Karpas-422 (cell line): Measurements from ENCODE around the gene GABRQ. TPM values are rescaled to one million over a fixed set of nuclear protein-coding genes. Genes with fewer than 3 reads are reported as not detected.

Experiments used
- DNase-seq: peaks from one replicate; pipeline ENCODE4 v3.0.0-alpha.2; 2015
- H2AFZ ChIP-seq: fragments of 200-600 bp; sonication (generic); 2 replicates; pipeline ENCODE4 v1.6.1; 2014; ENCODE audit warnings: antibody characterized with exemption, low read length, mixed read lengths
- H3K27ac ChIP-seq: fragments of 200-600 bp; sonication (generic); 2 replicates; pipeline ENCODE4 v1.5.1; 2014; ENCODE audit warnings: mild to moderate bottlenecking, low read length, moderate library complexity
- H3K27me3 ChIP-seq: fragments of 200-600 bp; sonication (generic); 2 replicates; pipeline ENCODE4 v1.6.1; 2014; ENCODE audit warnings: low read length, mixed read lengths
- H3K36me3 ChIP-seq: fragments of 200-600 bp; sonication (generic); 2 replicates; pipeline ENCODE4 v1.6.1; 2014; ENCODE audit warnings: low read length, mixed read lengths; ENCODE audit not compliant: insufficient read depth
- H3K4me1 ChIP-seq: fragments of 200-600 bp; sonication (generic); 2 replicates; pipeline ENCODE4 v1.6.1; 2014; ENCODE audit warnings: mild to moderate bottlenecking, low read length, mixed read lengths
- H3K4me2 ChIP-seq: fragments of 200-600 bp; sonication (generic); 2 replicates; pipeline ENCODE4 v1.6.1; 2014; ENCODE audit warnings: low read length, low read depth, mild to moderate bottlenecking; ENCODE audit not compliant: poor library complexity, severe bottlenecking
- H3K4me3 ChIP-seq: fragments of 200-600 bp; sonication (generic); 2 replicates; pipeline ENCODE4 v1.5.1; 2014; ENCODE audit warnings: mild to moderate bottlenecking, antibody characterized with exemption, low read length, mixed read lengths
- H3K79me2 ChIP-seq: fragments of 200-600 bp; sonication (generic); 2 replicates; pipeline ENCODE4 v1.6.1; 2014; ENCODE audit warnings: mild to moderate bottlenecking, low read length, mixed read lengths
- H3K9ac ChIP-seq: fragments of 200-600 bp; sonication (generic); 2 replicates; pipeline ENCODE4 v1.6.0; 2014; ENCODE audit warnings: low read length
- H3K9me2 ChIP-seq: fragments of 200-600 bp; sonication (generic), shearing (Covaris generic); replicated peaks from 2 replicates; pipeline ENCODE4 v1.6.0; 2014; ENCODE audit warnings: mild to moderate bottlenecking, low read length, moderate library complexity; ENCODE audit not compliant: insufficient read depth
- H3K9me3 ChIP-seq: fragments of 300-700, 200-600 bp; sonication (generic); 2 replicates; pipeline ENCODE4 v1.6.1; 2014; ENCODE audit warnings: low read length, mixed read lengths
- H4K20me1 ChIP-seq: fragments of 200-600 bp; sonication (generic); 2 replicates; pipeline ENCODE4 v1.6.1; 2014; ENCODE audit warnings: mild to moderate bottlenecking, antibody characterized with exemption, low read length, low read depth; ENCODE audit not compliant: insufficient read depth
- total RNA-seq: library from RNA; depleted of rRNA; stranded (reverse); fragments of >200 nt; shearing (Covaris generic); gene quantifications from 2 replicates; pipeline ENCODE4 v1.2.3, GENCODE V29; 2014; ENCODE audit warnings: low replicate concordance

The GABRQ gene
- total RNA-seq, 1 experiment from 2014 or later: not detected

GRCh38 chrX:152635941-152636340 is 1.8 kb upstream of the GABRQ start:
- DNase-seq: peak; percentile 73
- Histone ChIP-seq H3K79me2 (no peaks in the 10 kb centered on the region), H3K9me2 (no peaks in the 10 kb centered on the region), H2AFZ (no peak overlapping the region), H3K27ac (no peak overlapping the region), H3K9ac (no peak overlapping the region), H3K9me3 (no peaks in the 10 kb centered on the region), H3K4me2 (no peak overlapping the region), H3K4me1 (no peaks in the 10 kb centered on the region), H3K36me3 (no peaks in the 10 kb centered on the region), H4K20me1 (no peaks in the 10 kb centered on the region), H3K4me3 (no peak overlapping the region), H3K27me3 (no peaks in the 10 kb centered on the region)

- Histone ChIP-seq H3K4me3 (no peak overlapping the region), H3K27ac (no peak overlapping the region), H3K9me2 (no peaks in the 10 kb centered on the region), H3K4me2 (no peak overlapping the region), H3K4me1 (no peaks in the 10 kb centered on the region), H3K9me3 (no peaks in the 10 kb centered on the region), H3K27me3 (no peaks in the 10 kb centered on the region), H3K9ac (no peak overlapping the region), H3K36me3 (no peaks in the 10 kb centered on the region), H2AFZ (no peak overlapping the region), H4K20me1 (no peaks in the 10 kb centered on the region), H3K79me2 (no peaks in the 10 kb centered on the region)
- peak; percentile 14 for DNase-seq
Measured at GRCh38 chrX:152638443-152638904, 779 bp downstream of the GABRQ start.

- H3K9ac ChIP-seq: no peak overlapping the region
- DNase-seq: no peak
- no peak overlapping the region for H3K4me2 ChIP-seq
- H3K4me1 ChIP-seq: no peaks in the 10 kb centered on the region
- no peak overlapping the region for H3K27ac ChIP-seq
- no peaks in the 10 kb centered on the region for H3K79me2 ChIP-seq
- H4K20me1 ChIP-seq: no peaks in the 10 kb centered on the region
- no peaks in the 10 kb centered on the region for H3K36me3 ChIP-seq
- H3K9me2 ChIP-seq: no peaks in the 10 kb centered on the region
- no peaks in the 10 kb centered on the region for H3K27me3 ChIP-seq
- no peak overlapping the region for H3K4me3 ChIP-seq
- H2AFZ ChIP-seq: no peak overlapping the region
- H3K9me3 ChIP-seq: no peaks in the 10 kb centered on the region
Measured at GRCh38 chrX:152639426-152639825, 1.7 kb downstream of the GABRQ start.

- no peaks in the 10 kb centered on the region for H3K9me3 ChIP-seq
- peak; percentile 34 for DNase-seq
- no peaks in the 10 kb centered on the region for H3K36me3 ChIP-seq
Measured at GRCh38 chrX:152640034-152640818, 2.5 kb downstream of the GABRQ start.

GRCh38 chrX:152641256-152641875 is 3.7 kb downstream of the GABRQ start:
- H3K9ac ChIP-seq: no peak overlapping the region
- no peak overlapping the region for H2AFZ ChIP-seq

More at GRCh38 chrX:152640034-152640818, 2.5 kb downstream of the GABRQ start:
- Histone ChIP-seq H3K4me3 (no peak overlapping the region), H3K27ac (no peak overlapping the region), H3K27me3 (no peaks in the 10 kb centered on the region), H3K4me2 (no peak overlapping the region), H3K9me2 (no peaks in the 10 kb centered on the region), H3K79me2 (no peaks in the 10 kb centered on the region), H4K20me1 (no peaks in the 10 kb centered on the region), H3K4me1 (no peaks in the 10 kb centered on the region), H3K9ac (no peak overlapping the region), H2AFZ (no peak overlapping the region)

GRCh38 chrX:152641996-152642395 is 4.3 kb downstream of the GABRQ start:
- peak; percentile 67 for DNase-seq
- H3K9me3 ChIP-seq: no peaks in the 10 kb centered on the region

More at GRCh38 chrX:152641256-152641875, 3.7 kb downstream of the GABRQ start:
- H3K4me1 ChIP-seq: no peaks in the 10 kb centered on the region
- H3K79me2 ChIP-seq: no peaks in the 10 kb centered on the region
- no peak overlapping the region for H3K27ac ChIP-seq
- H3K36me3 ChIP-seq: no peaks in the 10 kb centered on the region
- no peak overlapping the region for H3K4me3 ChIP-seq
- H3K9me3 ChIP-seq: no peaks in the 10 kb centered on the region
- H3K4me2 ChIP-seq: no peak overlapping the region
- H3K27me3 ChIP-seq: no peaks in the 10 kb centered on the region
- H4K20me1 ChIP-seq: no peaks in the 10 kb centered on the region
- peak; percentile 30 for DNase-seq
- no peaks in the 10 kb centered on the region for H3K9me2 ChIP-seq

GRCh38 chrX:152642931-152643564 is 5.4 kb downstream of the GABRQ start:
- H3K79me2 ChIP-seq: no peaks in the 10 kb centered on the region
- H3K9ac ChIP-seq: no peak overlapping the region
- no peak overlapping the region for H3K27ac ChIP-seq
- H3K9me3 ChIP-seq: no peaks in the 10 kb centered on the region
- no peaks in the 10 kb centered on the region for H4K20me1 ChIP-seq
- no peak overlapping the region for H3K4me2 ChIP-seq
- H3K36me3 ChIP-seq: no peaks in the 10 kb centered on the region
- no peak overlapping the region for H3K4me3 ChIP-seq
- no peak overlapping the region for H2AFZ ChIP-seq
- DNase-seq: no peak
- no peaks in the 10 kb centered on the region for H3K9me2 ChIP-seq
- H3K4me1 ChIP-seq: no peaks in the 10 kb centered on the region
- no peaks in the 10 kb centered on the region for H3K27me3 ChIP-seq

More at GRCh38 chrX:152641996-152642395, 4.3 kb downstream of the GABRQ start:
- Histone ChIP-seq H4K20me1 (no peaks in the 10 kb centered on the region), H3K27ac (no peak overlapping the region), H3K9me2 (no peaks in the 10 kb centered on the region), H3K4me3 (no peak overlapping the region), H3K27me3 (no peaks in the 10 kb centered on the region), H3K4me1 (no peaks in the 10 kb centered on the region), H3K36me3 (no peaks in the 10 kb centered on the region), H3K9ac (no peak overlapping the region), H2AFZ (no peak overlapping the region), H3K4me2 (no peak overlapping the region), H3K79me2 (no peaks in the 10 kb centered on the region)

- Histone ChIP-seq H3K79me2 (no peaks in the 10 kb centered on the region), H2AFZ (no peak overlapping the region), H3K27me3 (no peaks in the 10 kb centered on the region), H3K9me2 (no peaks in the 10 kb centered on the region), H3K9me3 (no peaks in the 10 kb centered on the region), H3K4me1 (no peaks in the 10 kb centered on the region), H3K9ac (no peak overlapping the region), H3K36me3 (no peaks in the 10 kb centered on the region), H3K4me2 (no peak overlapping the region), H4K20me1 (no peaks in the 10 kb centered on the region), H3K27ac (no peak overlapping the region), H3K4me3 (no peak overlapping the region)
- no peak for DNase-seq
Measured at GRCh38 chrX:152646961-152647360, 9.3 kb downstream of the GABRQ start.
